ENCODE results near the gene LOXHD1. TPM values are rescaled to one million over a fixed set of nuclear protein-coding genes. Genes with fewer than 3 reads are reported as not detected.

The LOXHD1 gene
- total and polyA plus RNA-seq, 2 of the 13 experiments (the other 11 are each of a cell fraction or from before 2014, with no cell fraction given), result not detected

GRCh38 chr18:46531482-46531881 lies 125.5 kb downstream of the LOXHD1 start (continued):
- TF ChIP-seq PPARG (CRISPR knock-in tag; conservative IDR thresholded peaks at IDR 0.05) (no peak), FOXP4 (CRISPR knock-in tag; IDR thresholded peaks at IDR 0.05) (no peak), WIZ (CRISPR knock-in tag; IDR thresholded peaks at IDR 0.05) (no peak), CENPBD1 (CRISPR knock-in tag; IDR thresholded peaks at IDR 0.05; ENCODE audit: borderline replicate concordance, low read depth) (no peak), RBAK (CRISPR knock-in tag; IDR thresholded peaks at IDR 0.05) (no peak), ZGPAT (CRISPR knock-in tag; IDR thresholded peaks at IDR 0.05) (no peak)

GRCh38 chr18:46528037-46528436 lies 129.0 kb downstream of the LOXHD1 start:
- no peak for ATAC-seq
- DNase-seq (ENCODE audit: low spot score), result no peak
- no TSS peak for BruUV-seq (replicated peaks)
- H3K9me3 ChIP-seq (ENCODE audit: low read length), result no peaks in the 10 kb centered on the region
- 0 out of 2 replicates have a peak, but pooled peaks cover 3% of the 10 kb centered on the region for H4K20me1 ChIP-seq (ENCODE audit: insufficient read depth, low read length)
- H3K4me1 ChIP-seq (ENCODE audit: insufficient read depth, low read length), result no peaks in the 10 kb centered on the region
- 19% methylated on average over 3 of the region's 3 CpGs for WGBS (ENCODE audit: low lambda C conversion rate)
- no peak overlapping the region for H3K9ac ChIP-seq (ENCODE audit: insufficient read depth, low read depth, low read length)
- intact Hi-C loops (cut with micrococcal nuclease; ENCODE audit: unreplicated experiment) (no loop called here), in situ Hi-C loops (cut with HindIII; ENCODE audit: extremely low pct_ligation_motif_present, low pct_unique_long_range_greater_than_20kb) (no loop called here)
- H3K4me3 ChIP-seq (replicated peaks in 1 of 3; ENCODE audit: insufficient read depth in 1 of 3, low read depth in 2 of 3, low read length in 3 of 3), result no peak overlapping the region
- no peak overlapping the region for H3K4me2 ChIP-seq (ENCODE audit: low read depth, low read length)
- H3K27ac ChIP-seq (ENCODE audit: extremely low read length, insufficient read depth, low read length), result no peak overlapping the region
- H2AFZ ChIP-seq (ENCODE audit: low read length), result no peak overlapping the region
- ChIA-PET POLR2A (no interaction called here), CTCF (ENCODE audit: low intra/inter-chr PET ratio, low total read pairs) (no interaction called here)
- no peaks in the 10 kb centered on the region for H3K36me3 ChIP-seq (replicated peaks in 1 of 2; ENCODE audit: control insufficient read depth in 1 of 2, insufficient read depth in 2 of 2, low read length in 2 of 2)
- no peaks in the 10 kb centered on the region for H3K79me2 ChIP-seq (ENCODE audit: insufficient read depth, low read length)
- H3K27me3 ChIP-seq (ENCODE audit: control insufficient read depth in 1 of 2, insufficient read depth in 2 of 2, low read length in 2 of 2), result peaks cover 0 to 3% of the 10 kb centered on the region in 2 experiments; a peak in 1 of 5 replicates
- no peak for FAIRE-seq
- TF ChIP-seq ZNF503 (CRISPR knock-in tag; IDR thresholded peaks at IDR 0.05) (no peak), SIN3B (IDR thresholded peaks at IDR 0.05; ENCODE audit: low read length) (no peak), AHDC1 (CRISPR knock-in tag; IDR thresholded peaks at IDR 0.05; ENCODE audit: borderline replicate concordance) (no peak), TEF (CRISPR knock-in tag; IDR thresholded peaks at IDR 0.05) (no peak), ZNF335 (CRISPR knock-in tag; IDR thresholded peaks at IDR 0.05) (no peak)
